Transverse colon (tissue), 4 donors: Measurements from ENCODE around the gene NTN3.

Experiments used
- EP300 ChIP-seq: sonication (generic); formaldehyde crosslinking; IDR thresholded peaks from one replicate; pipeline ENCODE4 v1.6.1; 2017; ENCODE audit warnings: antibody characterized with exemption, low read depth
- POLR2A ChIP-seq: fragments of 450-650 bp; IDR thresholded peaks from one replicate; pipeline ENCODE4 v1.6.1; 2016; ENCODE audit warnings: antibody characterized with exemption, mild to moderate bottlenecking, moderate library complexity
- POLR2AphosphoS5 ChIP-seq, 3 donors: sonication (generic); formaldehyde crosslinking; IDR thresholded peaks; one replicate each; pipeline ENCODE4 v1.6.1; 2016; ENCODE audit warnings: antibody characterized with exemption in 3 of 3
- TF ChIP-seq, protein P1 (sequence below), 5 experiments: fragments of 200-600 bp in 3 of 5; fragments of 450-650 bp in 2 of 5; sonication (generic) in 3 of 5; IDR thresholded peaks; 1 replicate in 2 of 5; 2 replicates in 3 of 5; pipeline ENCODE4 v1.5.1; 2016 to 2017; ENCODE audit warnings: antibody characterized with exemption in 5 of 5, inconsistent platforms in 3 of 5, mild to moderate bottlenecking in 2 of 5, moderate library complexity in 1 of 5

DNA sequence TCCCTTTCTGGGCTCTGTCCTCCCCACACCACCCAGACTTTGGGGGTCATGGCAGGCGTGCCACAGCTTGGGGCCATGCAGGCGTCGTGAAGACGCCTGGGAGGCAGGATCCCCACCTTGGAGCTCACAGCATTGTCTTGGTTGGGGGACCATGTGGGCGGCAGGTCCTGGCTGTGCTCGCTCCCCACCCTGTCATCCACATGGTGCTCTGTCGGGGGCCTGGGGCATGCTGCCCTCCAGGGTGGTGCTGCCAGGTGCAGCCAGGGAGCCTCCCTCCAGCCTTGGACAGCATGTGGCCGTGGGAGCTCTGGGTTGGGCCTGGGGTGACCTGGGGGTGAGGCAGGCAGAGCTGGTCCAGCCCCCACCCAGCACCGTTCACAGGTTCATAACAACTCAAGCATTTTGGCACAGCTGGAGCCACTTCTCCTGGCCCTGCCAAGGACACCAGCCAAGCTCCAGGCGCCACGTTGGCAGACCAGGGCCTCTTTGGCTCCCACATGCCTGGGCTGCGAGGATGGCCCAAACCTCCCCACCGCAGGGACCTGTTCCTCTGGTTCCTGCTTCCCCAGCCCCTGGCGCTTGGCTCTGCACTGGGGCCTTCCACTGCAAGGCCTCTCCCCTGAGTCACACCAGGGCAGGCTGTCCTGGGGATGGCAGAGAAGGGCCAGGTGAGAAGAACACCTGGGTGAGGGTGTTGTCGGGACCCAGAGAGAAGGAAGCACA lies 27.6 kb downstream of the NTN3 start:
- TF ChIP-seq, protein P1, sequence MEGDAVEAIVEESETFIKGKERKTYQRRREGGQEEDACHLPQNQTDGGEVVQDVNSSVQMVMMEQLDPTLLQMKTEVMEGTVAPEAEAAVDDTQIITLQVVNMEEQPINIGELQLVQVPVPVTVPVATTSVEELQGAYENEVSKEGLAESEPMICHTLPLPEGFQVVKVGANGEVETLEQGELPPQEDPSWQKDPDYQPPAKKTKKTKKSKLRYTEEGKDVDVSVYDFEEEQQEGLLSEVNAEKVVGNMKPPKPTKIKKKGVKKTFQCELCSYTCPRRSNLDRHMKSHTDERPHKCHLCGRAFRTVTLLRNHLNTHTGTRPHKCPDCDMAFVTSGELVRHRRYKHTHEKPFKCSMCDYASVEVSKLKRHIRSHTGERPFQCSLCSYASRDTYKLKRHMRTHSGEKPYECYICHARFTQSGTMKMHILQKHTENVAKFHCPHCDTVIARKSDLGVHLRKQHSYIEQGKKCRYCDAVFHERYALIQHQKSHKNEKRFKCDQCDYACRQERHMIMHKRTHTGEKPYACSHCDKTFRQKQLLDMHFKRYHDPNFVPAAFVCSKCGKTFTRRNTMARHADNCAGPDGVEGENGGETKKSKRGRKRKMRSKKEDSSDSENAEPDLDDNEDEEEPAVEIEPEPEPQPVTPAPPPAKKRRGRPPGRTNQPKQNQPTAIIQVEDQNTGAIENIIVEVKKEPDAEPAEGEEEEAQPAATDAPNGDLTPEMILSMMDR (IDR thresholded peaks at IDR 0.05): no peak
- no peak for TF ChIP-seq POLR2A
- no peak for TF ChIP-seq POLR2AphosphoS5 (IDR thresholded peaks at IDR 0.05)
- TF ChIP-seq EP300: no peak
